Measurements from ENCODE around the gene THEM4. TPM values are rescaled to one million over a fixed set of nuclear protein-coding genes. Genes with fewer than 3 reads are reported as not detected.

Gene THEM4
- total RNA-seq, 1 donor from 2014 or later, result 15.0 TPM

DNA sequence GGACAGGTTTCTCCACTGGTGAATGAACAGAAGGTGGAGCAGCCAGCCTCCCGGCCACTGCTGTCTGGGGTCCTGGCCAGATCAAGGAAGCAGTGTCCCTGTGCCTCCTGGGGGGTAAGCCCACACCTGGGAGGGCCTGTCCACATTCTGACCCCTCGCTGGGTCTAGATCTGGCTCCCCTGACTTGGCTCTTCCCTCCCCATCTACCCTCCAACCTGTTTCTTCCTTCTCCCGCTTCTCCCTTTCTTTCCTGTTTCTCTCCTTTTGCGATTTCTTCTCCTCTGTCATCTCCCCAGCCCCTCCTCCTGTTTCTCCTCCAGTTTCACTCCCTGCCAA is 78.1 kb downstream of the THEM4 start:
- Histone ChIP-seq H3K9me3 (no peaks in the 10 kb centered on the region), H3K27me3 (ENCODE audit: low read depth) (no peaks in the 10 kb centered on the region), H3K4me1 (peaks cover 39% of the 10 kb centered on the region), H3K4me3 (peak overlapping the region; percentile 56), H3K36me3 (no peaks in the 10 kb centered on the region), H3K27ac (peak overlapping the region; percentile 80)
- ATAC-seq, result no peak
- TF ChIP-seq, protein P1, sequence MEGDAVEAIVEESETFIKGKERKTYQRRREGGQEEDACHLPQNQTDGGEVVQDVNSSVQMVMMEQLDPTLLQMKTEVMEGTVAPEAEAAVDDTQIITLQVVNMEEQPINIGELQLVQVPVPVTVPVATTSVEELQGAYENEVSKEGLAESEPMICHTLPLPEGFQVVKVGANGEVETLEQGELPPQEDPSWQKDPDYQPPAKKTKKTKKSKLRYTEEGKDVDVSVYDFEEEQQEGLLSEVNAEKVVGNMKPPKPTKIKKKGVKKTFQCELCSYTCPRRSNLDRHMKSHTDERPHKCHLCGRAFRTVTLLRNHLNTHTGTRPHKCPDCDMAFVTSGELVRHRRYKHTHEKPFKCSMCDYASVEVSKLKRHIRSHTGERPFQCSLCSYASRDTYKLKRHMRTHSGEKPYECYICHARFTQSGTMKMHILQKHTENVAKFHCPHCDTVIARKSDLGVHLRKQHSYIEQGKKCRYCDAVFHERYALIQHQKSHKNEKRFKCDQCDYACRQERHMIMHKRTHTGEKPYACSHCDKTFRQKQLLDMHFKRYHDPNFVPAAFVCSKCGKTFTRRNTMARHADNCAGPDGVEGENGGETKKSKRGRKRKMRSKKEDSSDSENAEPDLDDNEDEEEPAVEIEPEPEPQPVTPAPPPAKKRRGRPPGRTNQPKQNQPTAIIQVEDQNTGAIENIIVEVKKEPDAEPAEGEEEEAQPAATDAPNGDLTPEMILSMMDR (IDR thresholded peaks at IDR 0.05), result no peak
- intact Hi-C loops (cut with DNase I), result no loop called here
- no peak for DNase-seq

DNA sequence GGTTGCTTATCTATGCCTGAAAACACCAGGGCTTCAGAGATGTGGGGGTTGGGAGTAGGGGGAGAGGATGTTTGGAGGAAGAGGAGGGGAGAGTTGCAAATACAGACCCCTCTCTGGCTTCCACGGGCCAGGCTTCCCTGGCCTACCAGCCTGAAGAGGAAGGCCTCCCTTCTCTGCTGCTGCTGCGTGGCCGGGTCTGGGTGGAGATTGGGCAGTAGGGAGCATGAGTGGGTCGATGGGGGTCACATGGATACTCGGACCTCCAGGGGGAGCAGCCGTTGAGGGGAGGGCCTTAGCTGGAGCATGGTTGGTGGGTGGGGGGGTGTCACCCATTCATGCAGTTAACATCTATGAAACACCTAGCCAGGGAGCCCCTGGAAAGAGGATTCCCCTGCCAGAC is 79.3 kb downstream of the THEM4 start:
- DNase-seq, result no peak
- Histone ChIP-seq H3K4me3 (no peak overlapping the region), H3K27me3 (ENCODE audit: low read depth) (no peaks in the 10 kb centered on the region), H3K9me3 (no peaks in the 10 kb centered on the region), H3K4me1 (peaks cover 39% of the 10 kb centered on the region), H3K27ac (no peak overlapping the region), H3K36me3 (no peaks in the 10 kb centered on the region)
- intact Hi-C loops (cut with DNase I), result no loop called here
- no peak for ATAC-seq
- TF ChIP-seq, protein P1 (IDR thresholded peaks at IDR 0.05), result no peak

DNA sequence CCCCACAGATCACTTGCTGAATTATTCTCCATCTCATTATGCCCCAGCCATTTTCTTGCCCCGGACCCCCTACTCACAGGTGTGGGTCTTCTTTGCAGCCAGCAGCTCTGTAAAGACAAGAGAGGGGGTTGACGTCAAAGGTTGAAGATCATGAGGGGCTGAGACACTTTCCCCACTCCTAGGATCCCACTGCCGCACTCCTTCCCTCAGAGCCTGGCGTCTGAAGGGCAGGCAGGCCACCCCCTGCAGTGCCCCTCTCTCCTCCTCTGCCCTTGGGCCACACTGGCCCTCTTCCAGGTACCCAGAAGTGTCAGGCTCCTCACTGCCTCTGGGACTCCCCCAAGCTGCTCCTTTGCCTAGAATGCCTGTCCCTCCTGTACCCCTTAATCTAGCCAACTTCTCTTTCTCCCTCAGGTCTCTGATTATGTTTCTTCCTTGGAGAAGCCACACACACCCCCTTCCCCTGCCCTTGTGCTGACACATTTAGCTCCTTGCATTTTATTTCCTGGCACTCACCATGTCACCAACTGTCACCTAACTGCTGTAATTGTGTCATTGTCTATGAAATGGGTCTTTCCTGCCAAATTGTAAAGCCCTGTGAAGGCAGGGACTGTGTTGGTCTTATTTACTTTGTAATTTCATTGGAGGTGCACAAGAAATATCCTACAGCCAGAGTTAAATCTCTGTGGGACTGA is 79.8 kb downstream of the THEM4 start:
- intact Hi-C loops (cut with DNase I), result no loop called here
- Histone ChIP-seq H3K4me1 (peaks cover 39% of the 10 kb centered on the region), H3K9me3 (no peaks in the 10 kb centered on the region), H3K27ac (no peak overlapping the region), H3K4me3 (no peak overlapping the region), H3K27me3 (ENCODE audit: low read depth) (no peaks in the 10 kb centered on the region), H3K36me3 (no peaks in the 10 kb centered on the region)
- no peak for ATAC-seq
- DNase-seq, result no peak
- TF ChIP-seq, protein P1 (IDR thresholded peaks at IDR 0.05), result no peak

DNA sequence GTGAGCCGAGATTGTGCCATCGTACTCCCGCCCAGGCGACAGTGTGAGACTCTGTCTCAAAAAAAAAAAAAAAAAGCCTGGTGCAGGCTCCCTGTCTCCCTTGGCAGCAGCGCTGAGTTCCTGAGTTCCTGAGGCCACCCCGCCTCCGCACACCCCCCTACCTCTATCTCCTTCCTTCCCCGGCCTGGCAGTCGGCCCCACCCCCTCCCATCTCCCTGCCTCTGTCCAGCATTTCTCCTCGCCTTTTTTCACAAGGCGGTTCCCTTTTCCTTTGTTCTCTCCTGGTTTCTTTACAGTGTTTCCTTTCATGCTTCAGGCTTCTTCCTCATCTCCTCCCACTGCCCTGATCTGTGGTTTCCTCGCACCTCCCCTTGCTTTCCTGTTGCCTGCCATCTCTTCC is 80.4 kb downstream of the THEM4 start:
- DNase-seq (peak; percentile 65), ATAC-seq (no peak)
- Histone ChIP-seq H3K27me3 (ENCODE audit: low read depth) (no peaks in the 10 kb centered on the region), H3K36me3 (no peaks in the 10 kb centered on the region), H3K27ac (no peak overlapping the region), H3K9me3 (no peaks in the 10 kb centered on the region), H3K4me3 (no peak overlapping the region), H3K4me1 (peaks cover 39% of the 10 kb centered on the region)
- intact Hi-C loops (cut with DNase I), result no loop called here
- TF ChIP-seq, protein P1 (IDR thresholded peaks at IDR 0.05), result no peak

DNA sequence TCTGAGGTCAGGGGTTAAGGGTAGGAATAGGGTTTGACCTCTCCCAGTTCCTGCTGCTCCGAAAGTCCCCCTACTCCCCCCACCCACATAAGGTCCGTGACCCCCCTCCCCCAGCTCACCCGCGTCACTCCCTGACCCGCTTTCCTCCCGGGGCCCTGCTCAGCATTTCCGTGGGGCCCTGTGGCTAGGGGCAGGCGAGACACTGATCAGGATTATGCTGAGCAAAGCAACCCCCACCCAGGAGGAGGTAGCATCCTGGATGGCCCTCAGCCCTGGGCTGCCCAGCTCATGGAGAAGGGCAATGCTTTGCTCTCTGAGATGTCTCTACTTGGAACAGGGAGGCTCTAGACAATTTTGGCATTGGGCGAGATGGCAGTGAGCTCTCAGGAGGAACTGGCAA is 81.5 kb downstream of the THEM4 start:
- peaks cover 32% of the 10 kb centered on the region for H3K4me1 ChIP-seq
- no peak overlapping the region for H3K27ac ChIP-seq
- no peaks in the 10 kb centered on the region for H3K9me3 ChIP-seq
- TF ChIP-seq, protein P1 (IDR thresholded peaks at IDR 0.05), result no peak
- no peak overlapping the region for H3K4me3 ChIP-seq
- intact Hi-C loops (cut with DNase I), result no loop called here
- no peak for ATAC-seq
- no peaks in the 10 kb centered on the region for H3K27me3 ChIP-seq (ENCODE audit: low read depth)
- no peak for DNase-seq
- H3K36me3 ChIP-seq, result no peaks in the 10 kb centered on the region
